Sigmoid colon (tissue), 4 donors: Measurements from ENCODE around the gene PDZRN3.

Experiments used
- EP300 ChIP-seq, 4 donors: sonication (generic); formaldehyde crosslinking; IDR thresholded peaks; one replicate each; pipeline ENCODE4 v1.6.1; 2017; ENCODE audit warnings: antibody characterized with exemption in 4 of 4
- POLR2A ChIP-seq, 2 donors: fragments of 450-650 bp; IDR thresholded peaks; one replicate each; pipeline ENCODE4 v1.6.1; 2016; ENCODE audit warnings: antibody characterized with exemption in 2 of 2, mild to moderate bottlenecking in 2 of 2, moderate library complexity in 2 of 2

GRCh38 chr3:73511571-73512525 is 112.9 kb downstream of the PDZRN3 start:
- TF ChIP-seq POLR2A (IDR thresholded peaks at IDR 0.05) (no peak), EP300 (IDR thresholded peaks at IDR 0.05) (peak in 2 of 4 donors; percentile 52 to 75)
